GM21786 (cell line): ENCODE measurements around the gene GALNT16.
"Not testable (repeated sequence)": the region's sequence is repeated elsewhere in the genome, so short reads cannot be mapped to it uniquely, and the experiment has no call there.

ENCODE experiments used
- ATAC-seq: cut with Tn5 transposase; IDR thresholded peaks from one replicate; pipeline ENCODE4 v1.9.1; 2021; ENCODE audit not compliant: unreplicated experiment

The GALNT16 gene

DNA sequence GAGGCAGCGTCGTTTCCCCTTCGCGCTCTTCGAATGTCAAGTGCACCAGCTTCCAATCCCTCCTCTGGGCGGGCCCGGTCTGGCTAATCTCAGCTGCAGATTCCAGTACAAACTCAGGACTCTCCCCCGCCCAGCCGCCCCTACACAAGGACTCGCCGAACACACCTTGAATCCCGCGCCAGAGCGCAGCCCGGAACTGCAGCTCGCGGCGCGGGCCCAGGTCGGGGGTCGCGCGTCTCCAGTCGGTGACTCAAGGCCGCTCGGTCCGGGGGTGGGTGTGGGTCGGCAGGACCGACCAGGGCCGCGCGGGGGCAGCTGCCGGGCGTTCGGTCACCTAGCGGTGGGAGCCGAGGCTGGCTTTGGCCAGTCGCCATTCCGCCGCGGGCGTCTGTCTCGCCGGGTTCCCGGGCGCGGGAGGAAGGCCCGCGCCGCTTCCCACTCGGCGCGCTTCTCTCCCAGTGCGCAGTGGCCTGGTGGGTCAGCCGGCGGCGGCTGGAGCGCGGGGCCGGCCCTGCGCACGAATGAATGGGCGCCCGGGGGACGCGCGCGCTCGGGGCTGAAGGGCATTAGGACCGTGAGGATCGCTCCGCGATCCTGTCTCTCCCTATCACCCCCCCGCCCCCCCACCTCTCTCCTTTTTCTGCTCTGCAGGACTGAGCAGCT lies at the start of gene GALNT16:
TSS of gene GALNT16 (plus strand) at position 632 of the 663 bp plus-strand sequence. CDS start 133 bp downstream, outside the sequence.
- ATAC-seq = no peak

GRCh38 chr14:69214393-69214792 lies 45.6 kb upstream of the GALNT16 start:
- ATAC-seq = no peak

- not testable (repeated sequence) for ATAC-seq
These were observed 42.3 kb upstream of the GALNT16 start for GRCh38 chr14:69217663-69218062.

GRCh38 chr14:69224946-69225345 lies 35.0 kb upstream of the GALNT16 start:
- no peak for ATAC-seq

DNA sequence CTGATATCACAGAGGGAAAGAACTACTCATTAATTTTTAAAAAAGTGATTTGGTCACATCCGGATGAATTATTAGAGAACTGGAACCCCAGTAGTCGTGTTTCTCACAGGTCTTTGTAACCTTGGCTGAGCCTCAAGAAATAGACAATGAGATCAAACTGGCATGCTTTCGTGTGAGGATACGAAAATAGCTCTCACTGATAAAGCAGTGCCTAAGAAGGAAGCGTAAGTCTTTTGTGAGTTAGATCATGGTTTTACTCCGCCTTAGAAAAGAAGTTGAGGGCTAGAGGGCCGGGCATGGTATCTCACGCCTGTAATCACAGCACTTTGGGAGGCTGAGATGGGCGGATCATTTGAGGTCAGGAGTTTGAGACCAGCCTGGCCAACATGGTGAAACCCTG lies 33.8 kb upstream of the GALNT16 start:
- ATAC-seq = no peak

- no peak for ATAC-seq
These were observed 33.2 kb upstream of the GALNT16 start for GRCh38 chr14:69226736-69227135.

DNA sequence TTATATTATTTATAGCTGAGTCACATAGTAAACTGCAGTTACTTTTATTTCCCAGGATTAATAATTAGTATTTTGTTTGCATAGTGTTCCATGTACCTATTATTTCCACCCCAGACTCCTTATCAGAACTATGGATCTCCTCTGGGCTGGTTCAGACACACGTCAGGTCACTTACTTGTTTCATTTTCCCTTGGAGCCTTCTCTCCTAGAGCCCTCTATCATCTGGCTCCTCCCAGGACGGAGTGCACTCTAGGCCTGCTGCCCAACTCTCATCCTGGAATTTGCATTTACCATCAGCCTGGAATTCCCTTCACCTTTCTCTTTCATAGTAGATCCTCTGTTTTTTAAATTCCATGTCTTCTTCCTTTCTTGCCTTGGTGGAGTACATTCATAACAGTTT lies 28.5 kb upstream of the GALNT16 start:
- no peak for ATAC-seq

DNA sequence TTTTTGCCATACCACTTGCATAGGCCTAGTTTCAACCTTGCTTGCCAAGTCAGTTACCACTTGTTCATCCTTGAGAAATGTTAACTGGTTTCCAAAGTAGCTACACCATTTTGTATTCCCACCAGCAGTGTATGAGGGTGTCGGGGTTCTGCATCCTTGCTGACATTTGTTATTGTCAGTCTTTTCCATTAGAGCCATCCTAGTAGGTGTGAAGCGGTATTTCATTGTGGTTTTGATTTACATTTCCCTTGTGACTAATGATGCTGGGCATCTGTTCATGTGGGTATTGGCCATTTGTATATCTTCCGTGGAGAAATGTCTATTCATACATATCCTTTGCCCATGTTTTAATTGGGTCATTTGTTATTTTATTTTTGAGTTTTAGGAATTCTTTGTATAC lies 27.6 kb upstream of the GALNT16 start:
- no peak for ATAC-seq

DNA sequence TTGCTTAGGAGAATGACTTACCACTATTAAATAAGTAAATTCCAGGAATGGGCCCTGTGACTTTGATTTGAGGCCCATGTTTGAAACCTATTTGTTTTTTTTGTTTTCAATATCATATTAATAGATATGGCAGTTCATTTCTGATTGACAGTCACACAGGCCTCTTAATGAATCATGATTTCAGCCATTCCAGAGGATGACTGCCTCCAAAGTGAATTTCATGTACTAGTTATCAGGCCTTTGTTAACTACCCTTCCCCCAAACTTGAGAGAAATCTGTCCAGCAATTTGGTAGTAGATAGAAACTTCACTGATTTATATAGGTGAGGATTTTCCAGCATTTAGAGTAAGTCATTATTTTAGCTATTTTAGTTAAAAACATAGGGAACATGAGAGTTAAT lies 25.9 kb upstream of the GALNT16 start:
- ATAC-seq = no peak

DNA sequence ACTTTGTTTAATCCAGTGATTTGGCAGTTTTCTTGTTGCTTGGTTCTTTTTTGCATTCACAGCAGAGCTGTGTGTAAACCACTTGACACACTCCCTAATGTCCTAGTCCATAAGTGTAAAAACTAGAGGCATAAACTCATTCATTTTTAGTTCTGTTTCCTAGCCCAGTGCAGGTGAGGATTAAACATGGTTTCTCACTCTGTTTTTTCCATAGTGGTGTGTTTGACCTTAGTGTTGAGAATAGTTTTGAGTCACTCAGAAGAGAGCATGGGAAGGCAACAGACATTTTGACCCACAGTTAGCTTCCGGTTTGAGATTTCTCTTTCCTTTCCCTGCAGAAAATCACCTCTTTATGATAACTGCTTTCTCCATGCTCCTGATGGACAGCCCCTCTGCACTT lies 24.2 kb upstream of the GALNT16 start:
- no peak for ATAC-seq

DNA sequence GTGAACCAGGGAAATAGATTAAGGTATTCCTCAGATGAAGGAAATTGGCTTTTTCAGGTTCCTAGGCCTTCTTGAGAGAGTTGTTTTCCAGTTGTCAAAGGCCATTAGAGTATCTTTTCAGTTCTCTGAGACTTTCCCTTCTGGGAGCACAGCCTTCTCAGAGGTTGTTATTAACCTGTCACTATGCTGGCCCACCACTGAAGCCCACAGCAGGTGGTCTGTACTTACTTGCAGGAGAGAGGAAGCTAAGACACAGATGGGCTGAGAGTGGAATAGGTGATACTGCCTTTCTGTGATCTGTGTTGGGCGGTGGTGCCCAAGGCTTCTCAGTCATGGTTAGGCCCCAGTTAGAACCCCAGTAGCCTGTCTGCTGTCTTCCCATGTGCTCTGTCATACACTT lies 22.8 kb upstream of the GALNT16 start:
- no peak for ATAC-seq

- ATAC-seq = no peak
These were observed 22.4 kb upstream of the GALNT16 start for GRCh38 chr14:69237584-69237983.

DNA sequence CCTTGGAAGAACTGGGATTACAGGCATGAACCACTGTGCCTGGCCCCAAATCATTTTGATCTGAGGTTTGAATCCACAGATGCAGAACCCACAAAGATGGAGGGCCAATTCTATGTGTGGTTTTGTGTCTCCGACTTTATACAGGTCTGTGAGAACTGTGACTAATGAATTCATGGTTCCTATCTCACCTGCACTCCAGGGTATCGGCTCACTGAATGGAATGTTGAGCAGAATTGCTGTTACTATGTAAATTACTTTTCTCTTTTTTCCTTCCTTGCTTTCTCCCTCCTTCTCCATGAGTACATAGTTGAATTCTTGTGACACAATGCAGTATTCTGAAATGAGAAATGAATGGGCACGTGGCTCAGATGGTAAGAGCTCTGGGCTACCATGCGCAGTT lies 21.1 kb upstream of the GALNT16 start:
- ATAC-seq = no peak

DNA sequence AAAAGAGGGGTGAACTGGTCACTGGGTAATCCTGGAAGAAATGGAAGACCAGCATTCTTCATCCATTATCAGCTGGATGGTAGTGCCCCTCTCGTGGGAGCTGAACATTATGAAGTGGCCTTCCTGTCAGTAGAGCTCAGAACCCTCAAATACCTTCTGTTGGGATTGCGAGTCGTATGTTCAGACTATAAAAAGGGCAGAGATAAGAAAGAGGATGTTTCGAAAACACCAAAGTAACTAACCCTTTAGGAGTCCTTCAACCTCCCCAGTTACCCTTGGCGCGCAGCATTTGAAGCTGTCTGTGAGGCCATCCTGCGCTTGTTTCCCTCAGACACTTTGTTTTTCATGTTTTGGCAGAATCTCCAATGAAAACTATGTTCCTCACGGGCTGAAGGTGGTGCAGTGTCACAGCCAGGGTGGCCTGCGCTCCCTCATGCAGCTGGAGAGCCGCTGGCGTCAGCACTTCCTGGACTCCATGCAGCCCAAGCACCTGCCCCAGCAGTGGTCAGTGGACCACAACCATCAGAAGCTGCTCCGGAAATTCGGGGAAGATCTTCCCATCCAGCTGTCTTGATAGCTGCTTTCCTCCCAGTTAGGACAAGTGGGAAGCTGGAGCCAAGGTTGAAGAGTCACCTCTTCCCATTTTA lies 19.3 kb upstream of the GALNT16 start:
- no peak for ATAC-seq

DNA sequence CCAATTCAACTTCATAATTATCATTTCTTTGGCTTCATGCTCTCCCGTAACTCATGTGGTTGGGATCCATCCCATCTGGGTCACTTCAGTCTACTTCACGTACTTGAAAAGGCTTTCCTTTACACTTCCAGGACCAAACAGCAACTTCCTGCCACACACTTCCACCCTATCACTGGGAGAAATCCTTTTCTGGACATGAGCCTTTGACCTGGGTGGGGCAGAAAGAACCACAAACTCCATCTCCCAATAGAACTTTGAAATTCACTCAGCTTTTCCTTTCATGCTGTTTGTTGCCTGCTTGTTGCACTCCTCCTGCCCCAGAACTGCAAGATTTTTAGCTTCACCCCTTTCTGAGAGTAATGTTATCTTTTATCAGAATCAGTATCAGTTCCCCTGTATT lies 18.4 kb upstream of the GALNT16 start:
- ATAC-seq = no peak

GRCh38 chr14:69242311-69243224 lies 17.4 kb upstream of the GALNT16 start:
- ATAC-seq = no peak

GRCh38 chr14:69244946-69245345 lies 15.0 kb upstream of the GALNT16 start:
- no peak for ATAC-seq

DNA sequence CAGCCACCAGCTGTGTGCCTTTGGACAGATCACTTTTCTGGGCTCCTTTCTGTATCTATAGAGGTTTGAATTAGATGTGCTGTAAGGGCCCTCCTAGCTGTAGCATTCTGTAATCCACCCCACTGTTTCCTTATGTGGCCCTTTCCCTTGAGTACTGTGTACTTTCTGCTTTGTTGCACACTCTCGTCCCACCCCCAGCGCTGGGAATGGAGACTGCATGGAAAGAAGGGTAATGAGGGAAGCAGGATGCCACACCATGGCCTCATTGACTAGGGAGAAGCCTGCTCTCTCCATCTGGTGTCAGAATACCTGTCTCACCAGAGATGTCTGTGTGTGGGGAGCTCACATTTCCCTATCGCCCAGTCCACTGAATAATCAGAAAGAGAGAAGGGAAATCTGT lies 13.6 kb upstream of the GALNT16 start:
- no peak for ATAC-seq

DNA sequence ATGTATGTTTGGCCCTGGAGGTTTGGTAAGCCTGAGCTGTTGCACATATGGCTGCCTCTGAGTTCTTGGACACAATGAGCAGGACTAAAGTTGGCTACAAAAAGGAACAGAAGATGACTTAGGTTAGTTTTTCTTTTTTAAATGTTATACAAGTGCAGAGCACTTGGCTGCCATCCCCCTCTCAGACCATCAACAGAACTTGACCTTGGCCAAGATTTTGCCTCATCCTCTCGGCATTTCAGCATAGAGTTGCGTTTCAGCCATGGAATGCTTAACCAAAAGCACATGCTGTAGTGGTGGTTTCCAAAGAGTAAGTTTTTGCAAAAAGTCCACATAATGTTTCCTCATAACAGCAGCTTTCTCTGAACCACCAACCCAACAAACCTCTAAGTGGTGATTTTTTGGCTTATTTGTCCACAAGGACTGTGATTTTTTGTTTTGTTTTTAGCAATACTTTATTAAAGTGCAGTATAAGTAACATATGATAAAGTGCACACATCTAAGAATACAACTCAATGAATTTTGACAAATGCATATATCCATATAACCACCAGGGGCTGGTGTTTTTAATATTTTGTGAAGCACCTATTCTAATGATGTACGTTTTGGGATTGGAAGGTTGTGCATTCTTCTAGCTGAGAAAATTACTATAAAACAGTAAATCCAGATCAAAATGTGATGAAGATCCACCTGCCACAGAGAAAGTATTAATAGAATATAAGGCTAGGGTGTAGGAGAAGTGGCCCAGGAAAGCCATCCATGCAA lies 12.1 kb upstream of the GALNT16 start:
- no peak for ATAC-seq

DNA sequence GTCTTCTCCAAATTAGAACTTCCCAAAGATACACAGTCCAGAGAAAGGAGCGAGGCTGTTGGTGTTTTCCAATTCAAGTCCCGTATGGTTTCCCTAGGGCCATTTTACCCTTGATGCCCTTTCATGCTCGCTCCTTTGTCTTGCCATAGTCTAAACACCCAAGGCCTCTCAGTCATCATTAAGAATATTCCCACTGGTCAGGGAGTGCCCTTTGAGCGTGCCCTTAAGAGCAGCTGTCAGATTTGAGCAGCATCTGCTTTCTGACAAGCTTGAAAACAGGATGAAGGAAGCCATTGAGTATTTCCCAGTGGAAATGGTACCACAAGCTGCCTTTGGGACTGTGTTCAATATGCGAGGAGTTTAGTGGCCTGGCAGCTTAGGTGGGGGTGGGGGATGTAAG lies 10.4 kb upstream of the GALNT16 start:
- no peak for ATAC-seq

DNA sequence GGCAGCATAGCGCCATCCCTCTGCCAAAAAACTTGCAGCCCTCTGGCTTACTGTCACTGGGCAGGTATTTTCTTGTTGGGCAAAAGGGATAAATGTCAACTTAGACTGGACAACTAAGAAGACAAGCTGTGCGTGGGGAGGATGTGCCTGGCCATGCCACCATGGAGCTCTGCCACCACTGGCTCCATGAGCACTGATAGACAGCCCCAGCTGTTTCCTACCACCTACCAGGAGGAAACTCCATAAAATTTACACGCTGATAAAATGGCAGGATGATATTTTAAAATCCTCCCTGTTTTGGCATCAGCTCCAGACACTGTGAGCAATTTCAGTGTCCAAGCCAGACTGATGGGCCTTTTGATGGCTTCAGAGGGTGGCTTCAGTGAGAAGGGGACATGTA lies 7.1 kb upstream of the GALNT16 start:
- no peak for ATAC-seq
